ENCODE results near the gene PNPLA2. TPM values are rescaled to one million over a fixed set of nuclear protein-coding genes. Genes with fewer than 3 reads are reported as not detected.

Gene PNPLA2
- total RNA-seq, 3 donors from 2014 or later (not counting 1 experiment from before 2014, with no cell fraction given) = 184 to 218 (median 201) TPM

- H3K4me3 Mint-ChIP-seq = no peak overlapping the region
- intact Hi-C loops (cut with micrococcal nuclease) = no loop called here
Measured at GRCh38 chr11:860234-861104, 41.8 kb downstream of the PNPLA2 start.

GRCh38 chr11:861105-861479, 42.4 kb downstream of the PNPLA2 start:
- Histone ChIP-seq H3K9me3 (ENCODE audit: control insufficient read depth, insufficient read depth, low read length) (no peaks in the 10 kb centered on the region), H3K27me3 (ENCODE audit: control insufficient read depth, insufficient read depth, low read length) (no peaks in the 10 kb centered on the region), H3K4me3 (ENCODE audit: low read length) (no peak overlapping the region), H3K27ac (ENCODE audit: low read length) (no peak overlapping the region), H3K36me3 (ENCODE audit: control insufficient read depth, insufficient read depth, low read length) (no peaks in the 10 kb centered on the region), H3K4me1 (ENCODE audit: control insufficient read depth, insufficient read depth, low read length) (peaks cover 12% of the 10 kb centered on the region)
- Mint-ChIP-seq H3K4me1 (peaks cover 7 to 12% of the 10 kb centered on the region in 2 donors), H3K27ac (no peak overlapping the region), H3K27me3 (ENCODE audit: low read depth in 2 of 2) (no peaks in the 10 kb centered on the region), H3K9me3 (no peaks in the 10 kb centered on the region), H3K36me3 (no peaks in the 10 kb centered on the region), H3K4me3 (no peak overlapping the region)
- ATAC-seq (no peak), DNase-seq (no peak)
- intact Hi-C loops (cut with micrococcal nuclease) = no loop called here
- TF ChIP-seq, protein P1, sequence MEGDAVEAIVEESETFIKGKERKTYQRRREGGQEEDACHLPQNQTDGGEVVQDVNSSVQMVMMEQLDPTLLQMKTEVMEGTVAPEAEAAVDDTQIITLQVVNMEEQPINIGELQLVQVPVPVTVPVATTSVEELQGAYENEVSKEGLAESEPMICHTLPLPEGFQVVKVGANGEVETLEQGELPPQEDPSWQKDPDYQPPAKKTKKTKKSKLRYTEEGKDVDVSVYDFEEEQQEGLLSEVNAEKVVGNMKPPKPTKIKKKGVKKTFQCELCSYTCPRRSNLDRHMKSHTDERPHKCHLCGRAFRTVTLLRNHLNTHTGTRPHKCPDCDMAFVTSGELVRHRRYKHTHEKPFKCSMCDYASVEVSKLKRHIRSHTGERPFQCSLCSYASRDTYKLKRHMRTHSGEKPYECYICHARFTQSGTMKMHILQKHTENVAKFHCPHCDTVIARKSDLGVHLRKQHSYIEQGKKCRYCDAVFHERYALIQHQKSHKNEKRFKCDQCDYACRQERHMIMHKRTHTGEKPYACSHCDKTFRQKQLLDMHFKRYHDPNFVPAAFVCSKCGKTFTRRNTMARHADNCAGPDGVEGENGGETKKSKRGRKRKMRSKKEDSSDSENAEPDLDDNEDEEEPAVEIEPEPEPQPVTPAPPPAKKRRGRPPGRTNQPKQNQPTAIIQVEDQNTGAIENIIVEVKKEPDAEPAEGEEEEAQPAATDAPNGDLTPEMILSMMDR (IDR thresholded peaks at IDR 0.05) = no peak
- 92% methylated on average over 14 of the region's 14 CpGs for WGBS (ENCODE audit: insufficient coverage)

More at GRCh38 chr11:860234-861104, 41.8 kb downstream of the PNPLA2 start:
- ATAC-seq (no peak), DNase-seq (no peak)
- TF ChIP-seq, protein P1 (IDR thresholded peaks at IDR 0.05) = no peak
- H3K4me1 Mint-ChIP-seq = peaks cover 7 to 12% of the 10 kb centered on the region in 2 donors
- no peak overlapping the region for H3K27ac ChIP-seq (ENCODE audit: low read length)
- H3K9me3 Mint-ChIP-seq = no peaks in the 10 kb centered on the region
- H3K27me3 ChIP-seq (ENCODE audit: control insufficient read depth, insufficient read depth, low read length) = no peaks in the 10 kb centered on the region
- no peaks in the 10 kb centered on the region for H3K9me3 ChIP-seq (ENCODE audit: control insufficient read depth, insufficient read depth, low read length)
- H3K36me3 Mint-ChIP-seq = no peaks in the 10 kb centered on the region
- H3K36me3 ChIP-seq (ENCODE audit: control insufficient read depth, insufficient read depth, low read length) = no peaks in the 10 kb centered on the region
- H3K27ac Mint-ChIP-seq = no peak overlapping the region
- H3K4me1 ChIP-seq (ENCODE audit: control insufficient read depth, insufficient read depth, low read length) = peaks cover 15% of the 10 kb centered on the region
- WGBS (ENCODE audit: insufficient coverage) = 89% methylated on average over 21 of the region's 21 CpGs
- H3K4me3 ChIP-seq (ENCODE audit: low read length) = no peak overlapping the region
- no peaks in the 10 kb centered on the region for H3K27me3 Mint-ChIP-seq (ENCODE audit: low read depth in 2 of 2)

- Mint-ChIP-seq H3K4me1 (peaks cover 0 to 5% of the 10 kb centered on the region in 2 donors), H3K4me3 (no peak overlapping the region), H3K36me3 (no peaks in the 10 kb centered on the region), H3K27ac (no peak overlapping the region), H3K27me3 (ENCODE audit: low read depth in 2 of 2) (no peaks in the 10 kb centered on the region), H3K9me3 (no peaks in the 10 kb centered on the region)
- TF ChIP-seq, protein P1 (IDR thresholded peaks at IDR 0.05) = no peak
- Histone ChIP-seq H3K4me3 (ENCODE audit: low read length) (no peak overlapping the region), H3K27me3 (ENCODE audit: control insufficient read depth, insufficient read depth, low read length) (no peaks in the 10 kb centered on the region), H3K9me3 (ENCODE audit: control insufficient read depth, insufficient read depth, low read length) (no peaks in the 10 kb centered on the region), H3K4me1 (ENCODE audit: control insufficient read depth, insufficient read depth, low read length) (peaks cover under 1% of the 10 kb centered on the region), H3K36me3 (ENCODE audit: control insufficient read depth, insufficient read depth, low read length) (no peaks in the 10 kb centered on the region), H3K27ac (ENCODE audit: low read length) (no peak overlapping the region)
- no peak for ATAC-seq
- DNase-seq = no peak
- intact Hi-C loops (cut with micrococcal nuclease) = no loop called here
- WGBS (ENCODE audit: insufficient coverage) = 86% methylated on average over 20 of the region's 20 CpGs
Measured at GRCh38 chr11:862081-862661, 43.5 kb downstream of the PNPLA2 start.
